Right atrium auricular region (tissue), 2 donors: ENCODE results near the gene SIGLEC12. TPM values are rescaled to one million over a fixed set of nuclear protein-coding genes. Genes with fewer than 3 reads are reported as not detected.

Experiments used
- DNase-seq: peaks from one replicate; pipeline ENCODE4 v3.0.0-alpha.2; 2019; ENCODE audit warnings: low spot score
- H3K27ac ChIP-seq, 2 donors: fragments of 200-600 bp; sonication (generic); 1 replicate in 1 of 2; 2 replicates in 1 of 2; pipeline ENCODE4 v1.5.1; 2016 to 2019
- H3K27me3 ChIP-seq, 2 donors: fragments of 200-600 bp; sonication (generic); one replicate each; pipeline versions ENCODE4 v1.5.1 to v1.6.0; 2017 to 2019
- H3K36me3 ChIP-seq: fragments of 200-600 bp; sonication (generic); one replicate; pipeline ENCODE4 v1.5.1; 2016
- H3K4me1 ChIP-seq, 2 donors: fragments of 200-600 bp; sonication (generic); one replicate each; pipeline versions ENCODE4 v1.5.1 to v1.6.0; 2017 to 2019
- H3K4me3 ChIP-seq, 2 donors: fragments of 200-600 bp; sonication (generic); 1 replicate in 1 of 2; 2 replicates in 1 of 2; pipeline ENCODE4 v1.5.1; 2017 to 2019; ENCODE audit warnings: mild to moderate bottlenecking in 1 of 2, moderate library complexity in 1 of 2
- H3K9me3 ChIP-seq, 2 donors: fragments of 200-600 bp; sonication (generic); one replicate each; pipeline ENCODE4 v1.5.1; 2019
- CTCF ChIP-seq, 2 donors: fragments of 200-600 bp; sonication (generic); IDR thresholded peaks; one replicate each; pipeline ENCODE4 v1.5.1; 2019; ENCODE audit warnings: antibody characterized with exemption in 2 of 2
- total RNA-seq, 2 donors: library from RNA; depleted of rRNA; stranded (reverse); fragments of >200 nt; gene quantifications; one replicate each; pipeline ENCODE4 v1.1.0, GENCODE V29; 2016

Gene SIGLEC12
- total RNA-seq, 2 donors from 2014 or later: not detected

- TF ChIP-seq CTCF (IDR thresholded peaks at IDR 0.05): no peak
- DNase-seq: no peak
These were observed 40.1 kb upstream of the SIGLEC12 start for GRCh38 chr19:51541458-51542357.

GRCh38 chr19:51539821-51540366, 38.3 kb upstream of the SIGLEC12 start:
- Histone ChIP-seq H3K4me1 (no peaks in the 10 kb centered on the region), H3K27me3 (no peaks in the 10 kb centered on the region), H3K4me3 (no peak overlapping the region), H3K27ac (no peak overlapping the region), H3K9me3 (peaks cover 0 to 11% of the 10 kb centered on the region in 2 donors), H3K36me3 (no peaks in the 10 kb centered on the region)
- DNase-seq: no peak
- TF ChIP-seq CTCF (IDR thresholded peaks at IDR 0.05): no peak

More at GRCh38 chr19:51541458-51542357, 40.1 kb upstream of the SIGLEC12 start:
- Histone ChIP-seq H3K4me3 (no peak overlapping the region), H3K27ac (no peak overlapping the region), H3K4me1 (no peaks in the 10 kb centered on the region), H3K9me3 (no peaks in the 10 kb centered on the region), H3K27me3 (no peaks in the 10 kb centered on the region), H3K36me3 (no peaks in the 10 kb centered on the region)

- no peaks in the 10 kb centered on the region for H3K36me3 ChIP-seq
- H3K27me3 ChIP-seq: no peaks in the 10 kb centered on the region
- no peak overlapping the region for H3K27ac ChIP-seq
- H3K4me1 ChIP-seq: no peaks in the 10 kb centered on the region
- DNase-seq: no peak
- no peak overlapping the region for H3K4me3 ChIP-seq
- TF ChIP-seq CTCF (IDR thresholded peaks at IDR 0.05): no peak
- peaks cover 0 to 15% of the 10 kb centered on the region in 2 donors for H3K9me3 ChIP-seq
These were observed 33.9 kb upstream of the SIGLEC12 start for GRCh38 chr19:51535535-51535934.

- no peaks in the 10 kb centered on the region for H3K36me3 ChIP-seq
- no peak for TF ChIP-seq CTCF (IDR thresholded peaks at IDR 0.05)
- H3K27ac ChIP-seq: no peak within 1 kb of the TSS
- no peaks in the 10 kb centered on the region for H3K27me3 ChIP-seq
- H3K9me3 ChIP-seq: peaks cover 0 to 15% of the 10 kb centered on the region in 2 donors
- H3K4me3 ChIP-seq: no peak within 1 kb of the TSS
- H3K4me1 ChIP-seq: no peaks in the 10 kb centered on the region
- no peak for DNase-seq
These were observed 30.0 kb upstream of the SIGLEC12 start, which contains the start of gene SIGLEC6 for GRCh38 chr19:51531349-51532315. Gene SIGLEC6 (minus strand): TSS chr19:51531670. CDS start chr19:51531648, 22 bp downstream.

- TF ChIP-seq CTCF (IDR thresholded peaks at IDR 0.05): no peak
- Histone ChIP-seq H3K9me3 (peaks cover 0 to 7% of the 10 kb centered on the region in 2 donors), H3K4me1 (no peaks in the 10 kb centered on the region), H3K27ac (no peak overlapping the region), H3K27me3 (no peaks in the 10 kb centered on the region), H3K4me3 (no peak overlapping the region), H3K36me3 (no peaks in the 10 kb centered on the region)
- no peak for DNase-seq
These were observed 29.0 kb upstream of the SIGLEC12 start for GRCh38 chr19:51530616-51531015.
